Choroid plexus epithelial cell (primary cell): ENCODE results near the gene DNASE1L1.

Experiments
- DNase-seq: peaks from one replicate; pipeline ENCODE4 v3.0.0-alpha.2; 2010; ENCODE audit warnings: low read depth
- H3K4me3 ChIP-seq: 2 replicates; pipeline ENCODE4 v1.5.1; 2011; ENCODE audit warnings: low read depth, mild to moderate bottlenecking, control low read depth, low read length, moderate library complexity
- CTCF ChIP-seq: conservative IDR thresholded peaks from 2 replicates; pipeline ENCODE4 v1.5.1; 2011; ENCODE audit warnings: low read depth, mild to moderate bottlenecking, control low read depth, inconsistent platforms, low read length, moderate library complexity

The DNASE1L1 gene

GRCh38 chrX:154357205-154357604 lies 51.8 kb downstream of the DNASE1L1 start:
- DNase-seq: no peak
- no peak for TF ChIP-seq CTCF
- H3K4me3 ChIP-seq: no peak overlapping the region

GRCh38 chrX:154356596-154356995 lies 52.5 kb downstream of the DNASE1L1 start:
- no peak overlapping the region for H3K4me3 ChIP-seq
- no peak for DNase-seq
- no peak for TF ChIP-seq CTCF

GRCh38 chrX:154355776-154356140 lies 53.3 kb downstream of the DNASE1L1 start:
- H3K4me3 ChIP-seq: no peak overlapping the region
- TF ChIP-seq CTCF: peak; percentile 3
- DNase-seq: no peak

GRCh38 chrX:154355094-154355775 lies 53.8 kb downstream of the DNASE1L1 start:
- DNase-seq: no peak
- no peak for TF ChIP-seq CTCF
- no peak overlapping the region for H3K4me3 ChIP-seq

GRCh38 chrX:154354516-154354915 lies 54.5 kb downstream of the DNASE1L1 start:
- no peak for DNase-seq
- H3K4me3 ChIP-seq: no peak overlapping the region
- TF ChIP-seq CTCF: no peak

GRCh38 chrX:154354013-154354412 lies 55.0 kb downstream of the DNASE1L1 start:
- no peak overlapping the region for H3K4me3 ChIP-seq
- DNase-seq: no peak

More at GRCh38 chrX:154354013-154354412, 55.0 kb downstream of the DNASE1L1 start:
- no peak for TF ChIP-seq CTCF
